Neural crest cell (in vitro differentiated cells): ENCODE measurements around the gene PRKCZ. TPM values are rescaled to one million over a fixed set of nuclear protein-coding genes. Genes with fewer than 3 reads are reported as not detected.
"Not testable (repeated sequence)": the region's sequence is repeated elsewhere in the genome, so short reads cannot be mapped to it uniquely, and the experiment has no call there.

Experiments
- DNase-seq: peaks from one replicate; pipeline ENCODE4 v3.0.0; 2021; ENCODE audit warnings: low read depth, mixed read lengths, low spot score
- H3K27ac Mint-ChIP-seq: one replicate; pipeline ENCODE4 v1.8.0; 2021; ENCODE audit warnings: mild to moderate bottlenecking, mixed read lengths; ENCODE audit not compliant: unreplicated experiment
- H3K27me3 Mint-ChIP-seq: 2 replicates; pipeline ENCODE4 v1.8.0; 2021; ENCODE audit warnings: low read depth, mild to moderate bottlenecking, mixed read lengths
- H3K36me3 Mint-ChIP-seq: 2 replicates; pipeline ENCODE4 v1.8.0; 2021; ENCODE audit warnings: low read depth, mild to moderate bottlenecking, mixed read lengths
- H3K4me1 Mint-ChIP-seq: 2 replicates; pipeline ENCODE4 v1.8.0; 2021; ENCODE audit warnings: mixed read lengths
- H3K4me3 Mint-ChIP-seq: one replicate; pipeline ENCODE4 v1.8.0; 2021; ENCODE audit warnings: mild to moderate bottlenecking, mixed read lengths
- H3K9me3 Mint-ChIP-seq: 2 replicates; pipeline ENCODE4 v1.8.0; 2021; ENCODE audit warnings: mixed read lengths
- total RNA-seq: library from RNA; stranded (reverse); gene quantifications from 2 replicates; pipeline ENCODE4 v1.2.1, GENCODE V29; 2021
- TF ChIP-seq, protein P1 (sequence below): fragments of 200-600 bp; sonication (generic); conservative IDR thresholded peaks from 2 replicates; pipeline ENCODE4 v1.5.0; 2021; ENCODE audit warnings: antibody characterized with exemption, mild to moderate bottlenecking

The PRKCZ gene
- total RNA-seq, 1 donor from 2014 or later = 8.6 TPM

DNA sequence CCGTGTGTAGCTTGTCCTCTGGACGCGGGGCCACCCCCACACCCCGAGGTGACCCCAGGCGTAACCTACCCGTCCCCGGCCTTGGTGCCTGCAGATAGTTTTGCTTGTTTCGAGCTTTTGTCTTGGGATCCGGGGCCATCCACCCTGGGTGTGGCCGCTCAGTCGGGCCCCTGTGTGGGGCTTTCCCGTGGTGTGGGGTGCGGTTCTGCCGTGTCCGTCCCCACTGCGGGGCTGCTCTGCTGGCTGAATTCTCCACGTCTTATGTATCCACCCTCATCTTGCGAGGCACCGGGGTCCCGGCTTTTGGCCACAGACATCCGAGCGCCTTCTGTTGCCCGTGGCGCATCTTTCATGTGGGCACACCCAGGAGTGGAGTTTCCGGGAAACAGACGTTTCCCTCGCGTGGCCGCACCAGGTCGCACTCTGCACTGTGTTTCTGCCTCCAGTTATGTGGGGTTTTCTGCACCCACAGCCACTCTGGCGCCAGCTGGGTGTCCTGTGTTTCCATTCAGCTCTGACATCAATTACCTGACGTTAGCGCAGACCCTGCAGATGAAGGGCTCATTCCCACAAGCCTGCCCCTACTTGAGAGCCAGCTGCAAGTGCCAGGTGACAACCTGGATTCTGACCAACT lies 64.9 kb downstream of the PRKCZ start:
- no peak for DNase-seq
- Mint-ChIP-seq H3K4me3 (no peak overlapping the region), H3K4me1 (peaks cover 20% of the 10 kb centered on the region), H3K27ac (no peak overlapping the region), H3K36me3 (no peaks in the 10 kb centered on the region), H3K27me3 (peaks cover 7% of the 10 kb centered on the region), H3K9me3 (peaks cover 2% of the 10 kb centered on the region)
- TF ChIP-seq, protein P1, sequence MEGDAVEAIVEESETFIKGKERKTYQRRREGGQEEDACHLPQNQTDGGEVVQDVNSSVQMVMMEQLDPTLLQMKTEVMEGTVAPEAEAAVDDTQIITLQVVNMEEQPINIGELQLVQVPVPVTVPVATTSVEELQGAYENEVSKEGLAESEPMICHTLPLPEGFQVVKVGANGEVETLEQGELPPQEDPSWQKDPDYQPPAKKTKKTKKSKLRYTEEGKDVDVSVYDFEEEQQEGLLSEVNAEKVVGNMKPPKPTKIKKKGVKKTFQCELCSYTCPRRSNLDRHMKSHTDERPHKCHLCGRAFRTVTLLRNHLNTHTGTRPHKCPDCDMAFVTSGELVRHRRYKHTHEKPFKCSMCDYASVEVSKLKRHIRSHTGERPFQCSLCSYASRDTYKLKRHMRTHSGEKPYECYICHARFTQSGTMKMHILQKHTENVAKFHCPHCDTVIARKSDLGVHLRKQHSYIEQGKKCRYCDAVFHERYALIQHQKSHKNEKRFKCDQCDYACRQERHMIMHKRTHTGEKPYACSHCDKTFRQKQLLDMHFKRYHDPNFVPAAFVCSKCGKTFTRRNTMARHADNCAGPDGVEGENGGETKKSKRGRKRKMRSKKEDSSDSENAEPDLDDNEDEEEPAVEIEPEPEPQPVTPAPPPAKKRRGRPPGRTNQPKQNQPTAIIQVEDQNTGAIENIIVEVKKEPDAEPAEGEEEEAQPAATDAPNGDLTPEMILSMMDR = no peak

DNA sequence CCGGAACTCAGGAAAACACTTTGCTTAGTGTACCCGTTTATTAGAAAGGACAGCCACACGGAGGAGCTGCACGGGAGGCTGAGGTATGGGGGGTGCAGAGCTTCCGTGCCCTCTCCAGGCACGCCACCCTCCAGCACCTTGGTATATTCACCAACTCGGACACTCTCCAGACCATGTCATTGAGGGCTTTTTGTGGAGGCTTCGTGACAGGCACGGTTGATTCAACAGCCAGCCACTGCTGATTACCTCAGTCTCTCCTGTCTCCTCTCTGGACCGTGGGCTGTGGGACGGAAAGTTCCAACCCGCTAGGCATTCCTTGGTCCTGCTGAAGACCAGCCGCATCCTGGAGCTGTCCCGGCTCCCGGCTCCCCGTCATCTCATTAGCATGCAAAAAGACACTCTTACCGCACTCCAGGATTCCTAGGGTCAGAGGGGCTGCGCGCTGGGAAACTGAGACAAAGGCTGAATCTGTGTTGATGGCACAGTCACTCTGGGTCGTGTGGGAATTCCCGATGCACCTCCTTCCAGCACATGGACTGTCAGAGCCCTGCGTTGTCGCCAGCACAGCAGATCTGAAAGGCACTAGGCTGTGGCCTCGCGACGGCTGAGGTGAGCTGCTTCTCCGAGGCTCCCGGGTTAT lies 65.6 kb downstream of the PRKCZ start:
- Mint-ChIP-seq H3K9me3 (peaks cover 5% of the 10 kb centered on the region), H3K36me3 (peaks cover 2% of the 10 kb centered on the region), H3K27ac (no peak overlapping the region), H3K4me1 (peaks cover 20% of the 10 kb centered on the region), H3K27me3 (peaks cover 7% of the 10 kb centered on the region), H3K4me3 (peak overlapping the region; percentile 56)
- TF ChIP-seq, protein P1 = no peak
- DNase-seq = no peak

DNA sequence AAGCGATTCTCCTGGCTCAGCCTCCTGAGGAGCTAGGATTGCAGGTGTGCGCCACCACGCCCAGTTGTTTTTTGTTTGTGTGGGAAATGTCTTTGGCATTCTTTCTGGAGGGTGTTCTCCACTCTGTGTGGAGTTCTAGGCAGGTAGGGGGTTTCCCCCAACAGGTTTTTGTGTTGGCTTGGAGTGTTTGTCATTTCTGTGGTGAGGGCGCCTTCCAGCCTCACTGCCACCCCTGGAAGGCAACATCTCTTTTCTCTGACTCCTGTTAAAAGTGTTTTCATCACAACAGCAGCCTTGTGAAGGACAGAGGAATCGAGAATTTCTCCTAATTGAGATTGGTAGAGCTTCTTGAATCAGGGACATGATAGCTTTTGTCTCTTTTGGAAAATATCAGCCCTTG lies 69.7 kb downstream of the PRKCZ start:
- Mint-ChIP-seq H3K27me3 (peaks cover 11% of the 10 kb centered on the region), H3K4me3 (no peak overlapping the region), H3K9me3 (peaks cover 18% of the 10 kb centered on the region), H3K27ac (no peak overlapping the region), H3K36me3 (peaks cover 10% of the 10 kb centered on the region), H3K4me1 (peaks cover 27% of the 10 kb centered on the region)
- no peak for DNase-seq
- TF ChIP-seq, protein P1 = no peak

DNA sequence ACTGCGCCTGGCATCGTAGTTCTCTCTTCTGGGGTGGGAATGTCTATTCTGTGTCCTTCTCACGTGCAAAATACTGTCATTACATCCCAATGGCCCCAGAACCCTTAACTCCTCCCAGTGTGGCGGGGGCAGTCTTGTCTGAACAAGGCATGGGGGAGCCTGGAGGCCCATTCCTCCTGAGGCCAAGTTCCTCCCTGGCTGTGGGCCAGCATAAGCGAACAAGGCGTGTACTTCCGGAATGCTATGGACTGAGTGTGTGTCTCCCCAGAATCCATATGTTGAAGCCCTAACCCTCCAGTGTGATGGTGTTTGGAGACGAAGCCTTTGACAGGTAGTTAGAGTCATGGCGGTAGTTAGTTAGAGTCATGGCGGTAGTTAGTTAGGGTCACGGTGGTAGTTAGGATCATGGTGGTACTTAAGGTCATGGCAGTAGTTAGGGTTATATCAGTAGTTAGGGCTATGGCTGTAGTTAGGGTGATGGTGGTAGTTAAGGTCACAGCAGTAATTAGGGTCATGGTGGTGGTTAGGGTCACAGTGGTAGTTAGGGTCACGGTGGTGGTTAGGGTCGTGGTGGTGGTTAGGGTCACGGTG lies 71.0 kb downstream of the PRKCZ start:
- Mint-ChIP-seq H3K36me3 (peaks cover 10% of the 10 kb centered on the region), H3K4me3 (peak overlapping the region; percentile 52), H3K27me3 (peaks cover 7% of the 10 kb centered on the region), H3K9me3 (peaks cover 18% of the 10 kb centered on the region), H3K27ac (no peak overlapping the region), H3K4me1 (peaks cover 17% of the 10 kb centered on the region)
- no peak for DNase-seq
- TF ChIP-seq, protein P1 = no peak

DNA sequence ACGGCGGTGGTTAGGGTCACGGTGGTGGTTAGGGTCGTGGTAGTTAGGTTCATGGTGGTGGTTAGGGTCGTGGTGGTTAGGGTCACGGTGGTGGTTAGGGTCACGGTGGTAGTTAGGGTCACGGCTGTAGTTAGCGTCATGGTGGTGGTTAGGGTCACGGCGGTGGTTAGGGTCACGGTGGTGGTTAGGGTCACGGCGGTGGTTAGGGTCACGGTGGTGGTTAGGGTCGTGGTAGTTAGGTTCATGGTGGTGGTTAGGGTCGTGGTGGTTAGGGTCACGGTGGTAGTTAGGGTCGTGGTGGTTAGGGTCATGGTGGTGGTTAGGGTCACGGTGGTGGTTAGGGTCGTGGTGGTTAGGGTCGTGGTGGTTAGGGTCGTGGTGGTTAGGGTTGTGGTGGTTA lies 71.6 kb downstream of the PRKCZ start:
- Mint-ChIP-seq H3K4me1 (peaks cover 11% of the 10 kb centered on the region), H3K9me3 (peaks cover 18% of the 10 kb centered on the region), H3K36me3 (peaks cover 10% of the 10 kb centered on the region)
- not testable (repeated sequence) for DNase-seq, H3K4me3 Mint-ChIP-seq, H3K27ac Mint-ChIP-seq, H3K27me3 Mint-ChIP-seq
